Neural progenitor cell (in vitro differentiated cells): ENCODE data around the gene FAT2.

Experiments
- EZH2 ChIP-seq: fragments of 200-600 bp; sonication (generic); IDR thresholded peaks from 2 replicates; pipeline ENCODE4 v1.6.1; 2017; ENCODE audit warnings: antibody characterized with exemption, mild to moderate bottlenecking, moderate library complexity
- EZH2phosphoT487 ChIP-seq: fragments of 200-600 bp; sonication (generic); IDR thresholded peaks from 2 replicates; pipeline ENCODE4 v1.6.1; 2017; ENCODE audit warnings: antibody characterized with exemption
- TF ChIP-seq, protein P1 (sequence below): fragments of 200-600 bp; sonication (generic); IDR thresholded peaks from 2 replicates; pipeline ENCODE4 v1.5.1; 2017; ENCODE audit warnings: antibody characterized with exemption, mild to moderate bottlenecking

DNA sequence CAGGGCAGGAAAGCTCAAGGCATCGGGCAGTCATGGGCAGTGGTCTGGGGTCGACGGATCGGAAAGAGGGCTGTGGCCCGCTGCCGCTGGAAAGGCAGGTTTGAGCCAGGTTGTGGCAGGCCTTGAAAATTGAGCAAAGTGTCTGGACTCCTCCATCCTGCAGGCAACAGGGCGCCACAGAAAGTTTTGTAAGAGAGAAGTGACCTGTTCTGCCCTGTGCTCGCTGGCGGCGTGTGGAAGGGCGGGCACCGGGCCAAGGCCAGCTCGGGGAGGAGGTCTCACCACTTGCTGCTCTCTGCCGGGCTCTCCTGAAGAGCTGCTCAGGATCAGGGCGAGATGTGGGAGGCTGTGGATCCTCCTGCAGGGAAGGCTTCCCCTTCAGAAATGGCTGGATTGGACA lies 41.4 kb upstream of the FAT2 start:
- TF ChIP-seq, protein P1, sequence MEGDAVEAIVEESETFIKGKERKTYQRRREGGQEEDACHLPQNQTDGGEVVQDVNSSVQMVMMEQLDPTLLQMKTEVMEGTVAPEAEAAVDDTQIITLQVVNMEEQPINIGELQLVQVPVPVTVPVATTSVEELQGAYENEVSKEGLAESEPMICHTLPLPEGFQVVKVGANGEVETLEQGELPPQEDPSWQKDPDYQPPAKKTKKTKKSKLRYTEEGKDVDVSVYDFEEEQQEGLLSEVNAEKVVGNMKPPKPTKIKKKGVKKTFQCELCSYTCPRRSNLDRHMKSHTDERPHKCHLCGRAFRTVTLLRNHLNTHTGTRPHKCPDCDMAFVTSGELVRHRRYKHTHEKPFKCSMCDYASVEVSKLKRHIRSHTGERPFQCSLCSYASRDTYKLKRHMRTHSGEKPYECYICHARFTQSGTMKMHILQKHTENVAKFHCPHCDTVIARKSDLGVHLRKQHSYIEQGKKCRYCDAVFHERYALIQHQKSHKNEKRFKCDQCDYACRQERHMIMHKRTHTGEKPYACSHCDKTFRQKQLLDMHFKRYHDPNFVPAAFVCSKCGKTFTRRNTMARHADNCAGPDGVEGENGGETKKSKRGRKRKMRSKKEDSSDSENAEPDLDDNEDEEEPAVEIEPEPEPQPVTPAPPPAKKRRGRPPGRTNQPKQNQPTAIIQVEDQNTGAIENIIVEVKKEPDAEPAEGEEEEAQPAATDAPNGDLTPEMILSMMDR = no peak
- TF ChIP-seq EZH2phosphoT487 = no peak
- TF ChIP-seq EZH2 = no peak
